ENCODE results near the gene WNT8B. TPM values are rescaled to one million over a fixed set of nuclear protein-coding genes. Genes with fewer than 3 reads are reported as not detected.

WNT8B gene
- total RNA-seq, 1 donor from 2014 or later = not detected

GRCh38 chr10:100482834-100483185 is 20.0 kb downstream of the WNT8B start:
- intact Hi-C loops (cut with micrococcal nuclease) = loop anchor here (2.0 kb wide), 1 partner anchor 196 kb away; the partner anchor contains the start of gene BLOC1S2
- Mint-ChIP-seq H3K4me1 (peaks cover 9% of the 10 kb centered on the region), H3K27me3 (peaks cover 30% of the 10 kb centered on the region), H3K27ac (no peak overlapping the region), H3K4me3 (peak overlapping the region; percentile 87), H3K36me3 (ENCODE audit: low read depth) (peaks cover 7% of the 10 kb centered on the region), H3K9me3 (peaks cover 2% of the 10 kb centered on the region)
- ChIA-PET CTCF (interaction anchor here (1.1 to 2.1 kb wide), 5 partner anchors 12 to 37 kb away, joined by 3 to 9 read pairs (median 5); no protein-coding TSS in a partner anchor), POLR2A (interaction anchor here (0.8 to 1.4 kb wide), 2 partner anchors 52 to 136 kb away, joined by 3 to 5 read pairs; no protein-coding TSS in a partner anchor)
- no peak for ATAC-seq (ENCODE audit: low read depth)
- DNase-seq = no peak
- TF ChIP-seq CTCF (IDR thresholded peaks at IDR 0.05) = no peak

DNA sequence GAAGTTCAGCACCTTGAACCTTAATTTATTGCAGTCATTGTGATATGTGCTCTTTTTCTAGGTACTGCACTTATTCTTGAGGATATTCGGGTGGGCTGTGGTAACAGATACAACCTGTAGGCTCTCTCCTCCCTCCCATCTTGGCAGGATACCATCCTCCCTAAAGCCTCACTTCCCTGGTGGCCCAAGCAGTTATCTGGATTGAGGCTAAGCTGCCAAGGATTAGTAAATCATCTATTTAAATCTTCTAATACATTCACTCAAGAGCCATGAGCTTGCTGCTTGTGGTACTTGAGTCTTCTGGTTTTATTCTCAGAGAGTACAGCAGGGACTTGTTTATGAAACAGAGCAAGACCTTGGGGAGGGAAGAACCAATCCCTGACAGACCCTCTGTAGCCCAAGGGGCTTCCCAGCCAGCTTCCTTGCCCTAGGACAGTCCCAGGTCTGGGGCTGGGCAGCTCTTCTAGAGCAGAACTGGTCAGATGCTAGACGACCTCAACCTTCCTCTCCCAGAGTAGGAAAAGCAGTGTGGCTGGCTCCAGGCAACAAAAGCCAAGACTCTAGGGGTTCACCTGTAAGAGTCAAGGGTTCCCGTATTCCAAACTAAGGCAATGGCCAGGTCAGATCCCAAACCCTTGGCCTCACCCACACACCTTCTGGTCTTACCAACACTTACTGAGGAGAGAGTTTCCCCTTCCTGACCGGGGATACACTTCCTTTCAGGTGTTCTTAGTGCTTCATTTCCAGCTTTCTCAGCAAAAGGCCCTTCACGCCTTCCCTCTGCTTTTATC is 21.3 kb downstream of the WNT8B start:
- ATAC-seq (ENCODE audit: low read depth) (no peak), DNase-seq (no peak)
- peaks cover 2% of the 10 kb centered on the region for H3K9me3 Mint-ChIP-seq
- intact Hi-C loops (cut with micrococcal nuclease) = loop anchor here (2.0 kb wide), 1 partner anchor 197 kb away; the partner anchor contains the start of gene BLOC1S2
- H3K4me3 Mint-ChIP-seq = no peak overlapping the region
- H3K27me3 Mint-ChIP-seq = peaks cover 21% of the 10 kb centered on the region
- ChIA-PET CTCF (interaction anchor here (1.1 kb wide), 1 partner anchor 15 kb away, joined by 4 read pairs; no protein-coding TSS in a partner anchor), POLR2A (no interaction called here)
- H3K4me1 Mint-ChIP-seq = peaks cover 9% of the 10 kb centered on the region
- no peak for TF ChIP-seq CTCF (IDR thresholded peaks at IDR 0.05)
- H3K27ac Mint-ChIP-seq = no peak overlapping the region
- peaks cover 11% of the 10 kb centered on the region for H3K36me3 Mint-ChIP-seq (ENCODE audit: low read depth)

GRCh38 chr10:100485366-100485765 is 22.6 kb downstream of the WNT8B start:
- no peak for DNase-seq
- Mint-ChIP-seq H3K36me3 (ENCODE audit: low read depth) (peaks cover 22% of the 10 kb centered on the region), H3K27ac (no peak overlapping the region), H3K4me1 (peaks cover 9% of the 10 kb centered on the region), H3K27me3 (peaks cover 12% of the 10 kb centered on the region), H3K4me3 (no peak overlapping the region), H3K9me3 (peaks cover 2% of the 10 kb centered on the region)
- ChIA-PET CTCF (no interaction called here), POLR2A (no interaction called here)
- no peak for ATAC-seq (ENCODE audit: low read depth)
- intact Hi-C loops (cut with micrococcal nuclease) = no loop called here
- TF ChIP-seq CTCF (IDR thresholded peaks at IDR 0.05) = no peak

DNA sequence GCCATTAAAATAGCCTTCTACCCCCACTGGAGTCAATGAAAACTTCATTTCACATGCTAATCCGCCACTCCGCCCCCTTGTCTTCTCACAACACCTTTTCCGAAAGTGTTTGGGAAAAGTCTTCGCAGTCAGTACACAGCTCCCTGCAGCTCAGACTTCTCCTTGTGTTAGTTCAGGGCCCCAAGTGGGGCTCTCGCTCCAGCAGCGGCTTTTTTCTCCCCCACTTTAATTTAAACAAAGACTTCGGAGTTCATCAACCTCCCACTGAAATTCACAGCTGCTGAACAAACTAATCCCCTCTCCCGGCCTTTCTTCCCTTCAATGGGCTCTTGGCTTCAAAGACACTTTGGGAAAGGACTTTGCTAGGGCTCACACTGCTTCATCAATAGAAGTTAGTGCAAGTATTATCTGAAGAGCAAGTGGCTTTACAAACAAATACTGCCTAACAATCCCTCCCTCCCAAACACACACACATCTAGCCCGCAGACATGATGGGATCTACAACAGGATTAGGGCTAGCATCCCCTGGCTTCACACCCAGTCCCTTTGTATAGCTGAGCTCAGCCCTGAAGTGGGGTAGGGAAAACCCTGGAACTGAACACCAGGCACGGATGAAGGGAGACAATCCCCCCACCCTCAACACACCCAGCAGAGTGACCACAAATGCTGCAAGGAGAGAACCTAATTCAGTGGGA is 23.1 kb downstream of the WNT8B start:
- ChIA-PET CTCF (no interaction called here), POLR2A (no interaction called here)
- no peak for TF ChIP-seq CTCF (IDR thresholded peaks at IDR 0.05)
- ATAC-seq (ENCODE audit: low read depth) (no peak), DNase-seq (no peak)
- peaks cover 8% of the 10 kb centered on the region for H3K27me3 Mint-ChIP-seq
- intact Hi-C loops (cut with micrococcal nuclease) = no loop called here
- H3K9me3 Mint-ChIP-seq = peaks cover 2% of the 10 kb centered on the region
- H3K36me3 Mint-ChIP-seq (ENCODE audit: low read depth) = peaks cover 22% of the 10 kb centered on the region
- peaks cover 9% of the 10 kb centered on the region for H3K4me1 Mint-ChIP-seq
- no peak overlapping the region for H3K4me3 Mint-ChIP-seq
- no peak overlapping the region for H3K27ac Mint-ChIP-seq

- no peak for ATAC-seq (ENCODE audit: low read depth)
- intact Hi-C loops (cut with micrococcal nuclease) = no loop called here
- no peak for DNase-seq
- Mint-ChIP-seq H3K4me3 (no peak overlapping the region), H3K27ac (no peak overlapping the region), H3K9me3 (no peaks in the 10 kb centered on the region), H3K4me1 (no peaks in the 10 kb centered on the region), H3K36me3 (ENCODE audit: low read depth) (peaks cover 25% of the 10 kb centered on the region), H3K27me3 (peaks cover 5% of the 10 kb centered on the region)
- no peak for TF ChIP-seq CTCF (IDR thresholded peaks at IDR 0.05)
- POLR2A ChIA-PET = no interaction called here
- CTCF ChIA-PET = no interaction called here
Observed at GRCh38 chr10:100487529-100487928, 24.7 kb downstream of the WNT8B start.
